Cardiac muscle cell (in vitro differentiated cells and primary cell): Measurements from ENCODE around the gene MSRB3. TPM values are rescaled to one million over a fixed set of nuclear protein-coding genes. Genes with fewer than 3 reads are reported as not detected.

Experiments used
- DNase-seq, 2 donors: peaks; one replicate each; pipeline versions ENCODE4 v3.0.0 to v3.0.0-alpha.2; 2010 to 2017; ENCODE audit warnings: low read depth in 1 of 2, low spot score in 1 of 2
- H3K27ac ChIP-seq: fragments of 200-600 bp; sonication (generic); 2 replicates; pipeline ENCODE4 v1.5.1; 2016
- H3K27me3 ChIP-seq: fragments of 200-600 bp; sonication (generic); 2 replicates; pipeline ENCODE4 v1.6.0; 2016; ENCODE audit warnings: control low read depth
- H3K36me3 ChIP-seq: fragments of 200-600 bp; sonication (generic); 2 replicates; pipeline ENCODE4 v1.5.1; 2016; ENCODE audit warnings: control low read depth
- H3K4me1 ChIP-seq: fragments of 200-600 bp; sonication (generic); 2 replicates; pipeline ENCODE4 v1.8.1; 2017; ENCODE audit warnings: low read depth, mild to moderate bottlenecking, mixed run types
- H3K4me3 ChIP-seq: fragments of 200-600 bp; sonication (generic); 2 replicates; pipeline ENCODE4 v1.5.1; 2016; ENCODE audit warnings: mild to moderate bottlenecking
- H3K9me3 ChIP-seq: fragments of 200-600 bp; sonication (generic); 2 replicates; pipeline ENCODE4 v1.5.1; 2017; ENCODE audit warnings: low read depth, mild to moderate bottlenecking, control low read depth
- CTCF ChIP-seq: IDR thresholded peaks from 2 replicates; pipeline ENCODE4 v1.5.1; 2012; ENCODE audit warnings: low read depth, mild to moderate bottlenecking, low read length
- polyA plus RNA-seq: library from polyadenylated mRNA; unstranded; fragments of >200 nt; fragmentation: Nextera tagmentation; extraction: Ambion mirVana; gene quantifications from 2 replicates; pipeline ENCODE4 v1.2.1, GENCODE V29; 2016
- total RNA-seq: library from RNA; depleted of rRNA; stranded (reverse); fragments of >200 nt; gene quantifications from 2 replicates; pipeline ENCODE4 v1.2.3, GENCODE V29; 2016

MSRB3 gene
- total and polyA plus RNA-seq, 2 experiments from 2014 or later, result 41.0 to 72.4 TPM

- Histone ChIP-seq H3K9me3 (no peaks in the 10 kb centered on the region), H3K4me1 (no peaks in the 10 kb centered on the region), H3K27me3 (no peaks in the 10 kb centered on the region), H3K36me3 (no peaks in the 10 kb centered on the region), H3K27ac (no peak overlapping the region), H3K4me3 (no peak overlapping the region)
- TF ChIP-seq CTCF, result no peak
- DNase-seq, result no peak
Measured at GRCh38 chr12:65392491-65392890, 114.0 kb downstream of the MSRB3 start.

GRCh38 chr12:65403188-65403587 lies 124.7 kb downstream of the MSRB3 start:
- H3K27me3 ChIP-seq, result no peaks in the 10 kb centered on the region
- H3K4me3 ChIP-seq, result no peak overlapping the region
- H3K9me3 ChIP-seq, result no peaks in the 10 kb centered on the region
- H3K27ac ChIP-seq, result no peak overlapping the region
- no peak for DNase-seq
- H3K36me3 ChIP-seq, result no peaks in the 10 kb centered on the region
- H3K4me1 ChIP-seq, result no peaks in the 10 kb centered on the region
- no peak for TF ChIP-seq CTCF

GRCh38 chr12:65407388-65408149 lies 129.1 kb downstream of the MSRB3 start:
- H3K27ac ChIP-seq, result no peak overlapping the region
- H3K9me3 ChIP-seq, result no peaks in the 10 kb centered on the region
- no peaks in the 10 kb centered on the region for H3K4me1 ChIP-seq
- H3K36me3 ChIP-seq, result no peaks in the 10 kb centered on the region
- no peak overlapping the region for H3K4me3 ChIP-seq
- H3K27me3 ChIP-seq, result no peaks in the 10 kb centered on the region
- TF ChIP-seq CTCF, result no peak
- DNase-seq, result no peak

GRCh38 chr12:65408441-65408840 lies 130.0 kb downstream of the MSRB3 start:
- no peaks in the 10 kb centered on the region for H3K27me3 ChIP-seq
- H3K9me3 ChIP-seq, result no peaks in the 10 kb centered on the region
- TF ChIP-seq CTCF, result no peak
- H3K4me3 ChIP-seq, result no peak overlapping the region
- H3K4me1 ChIP-seq, result no peaks in the 10 kb centered on the region
- H3K36me3 ChIP-seq, result no peaks in the 10 kb centered on the region
- no peak for DNase-seq
- H3K27ac ChIP-seq, result no peak overlapping the region

- no peaks in the 10 kb centered on the region for H3K36me3 ChIP-seq
- TF ChIP-seq CTCF, result no peak
- DNase-seq, result no peak
- no peak overlapping the region for H3K27ac ChIP-seq
- H3K4me1 ChIP-seq, result no peaks in the 10 kb centered on the region
- no peaks in the 10 kb centered on the region for H3K27me3 ChIP-seq
- no peaks in the 10 kb centered on the region for H3K9me3 ChIP-seq
- H3K4me3 ChIP-seq, result no peak overlapping the region
Measured at GRCh38 chr12:65409726-65410125, 131.2 kb downstream of the MSRB3 start.
